Vagina (tissue), 2 donors: ENCODE measurements around the gene ZBTB25.

Source experiments
- POLR2A ChIP-seq, 2 donors: fragments of 450-650 bp; IDR thresholded peaks; one replicate each; pipeline ENCODE4 v1.6.1; 2017; ENCODE audit warnings: antibody characterized with exemption in 2 of 2, mild to moderate bottlenecking in 2 of 2, moderate library complexity in 2 of 2
- POLR2AphosphoS5 ChIP-seq, 2 donors: sonication (generic); formaldehyde crosslinking; IDR thresholded peaks; one replicate each; pipeline ENCODE4 v1.9.0; 2017; ENCODE audit warnings: antibody characterized with exemption in 2 of 2, mild to moderate bottlenecking in 2 of 2, low read depth in 1 of 2; ENCODE audit not compliant: insufficient read depth in 1 of 2
- TF ChIP-seq, protein P1 (sequence below), 3 experiments: fragments of 450-650 bp in 2 of 3; fragments of 200-600 bp in 1 of 3; sonication (generic) in 1 of 3; IDR thresholded peaks; one replicate each; pipeline ENCODE4 v1.5.1; 2017 to 2019; ENCODE audit warnings: antibody characterized with exemption in 3 of 3, mild to moderate bottlenecking in 2 of 3, moderate library complexity in 2 of 3

DNA sequence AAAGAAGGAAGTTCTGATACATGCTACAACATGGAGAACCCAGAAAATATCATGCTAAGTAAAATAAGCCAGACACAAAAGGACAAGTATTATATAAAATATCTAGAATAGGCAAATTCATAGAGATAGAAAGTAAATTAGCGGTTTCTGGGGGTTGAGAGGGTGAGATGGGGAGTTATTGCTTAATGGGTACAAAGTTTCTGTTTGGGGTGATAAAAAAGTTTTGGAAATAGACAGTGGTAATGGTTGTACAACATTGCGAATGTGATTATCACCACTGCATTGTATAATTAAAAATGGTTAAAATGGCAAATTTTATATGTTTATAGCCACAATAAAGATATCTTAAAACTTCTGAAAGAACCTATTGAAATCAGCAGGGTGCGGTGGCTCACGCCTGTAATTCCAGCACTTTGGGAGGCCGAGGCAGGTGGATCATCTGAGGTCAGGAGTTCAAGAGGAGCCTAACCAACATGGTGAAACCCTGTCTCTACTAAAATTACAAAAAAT lies 15.0 kb downstream of the ZBTB25 start:
- TF ChIP-seq POLR2AphosphoS5 (IDR thresholded peaks at IDR 0.05; ENCODE audit: insufficient read depth in 1 of 2, low read depth in 1 of 2) (no peak), POLR2A (IDR thresholded peaks at IDR 0.05) (no peak)
- TF ChIP-seq, protein P1, sequence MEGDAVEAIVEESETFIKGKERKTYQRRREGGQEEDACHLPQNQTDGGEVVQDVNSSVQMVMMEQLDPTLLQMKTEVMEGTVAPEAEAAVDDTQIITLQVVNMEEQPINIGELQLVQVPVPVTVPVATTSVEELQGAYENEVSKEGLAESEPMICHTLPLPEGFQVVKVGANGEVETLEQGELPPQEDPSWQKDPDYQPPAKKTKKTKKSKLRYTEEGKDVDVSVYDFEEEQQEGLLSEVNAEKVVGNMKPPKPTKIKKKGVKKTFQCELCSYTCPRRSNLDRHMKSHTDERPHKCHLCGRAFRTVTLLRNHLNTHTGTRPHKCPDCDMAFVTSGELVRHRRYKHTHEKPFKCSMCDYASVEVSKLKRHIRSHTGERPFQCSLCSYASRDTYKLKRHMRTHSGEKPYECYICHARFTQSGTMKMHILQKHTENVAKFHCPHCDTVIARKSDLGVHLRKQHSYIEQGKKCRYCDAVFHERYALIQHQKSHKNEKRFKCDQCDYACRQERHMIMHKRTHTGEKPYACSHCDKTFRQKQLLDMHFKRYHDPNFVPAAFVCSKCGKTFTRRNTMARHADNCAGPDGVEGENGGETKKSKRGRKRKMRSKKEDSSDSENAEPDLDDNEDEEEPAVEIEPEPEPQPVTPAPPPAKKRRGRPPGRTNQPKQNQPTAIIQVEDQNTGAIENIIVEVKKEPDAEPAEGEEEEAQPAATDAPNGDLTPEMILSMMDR (IDR thresholded peaks at IDR 0.05) = no peak
